Panc1 (cell line): ENCODE measurements around the gene GUCD1.

ENCODE experiments used
- CTCF ChIP-seq: fragments of 450-650 bp; IDR thresholded peaks from 2 replicates; pipeline ENCODE4 v1.5.1; 2017; ENCODE audit warnings: mild to moderate bottlenecking
- POLR2AphosphoS5 ChIP-seq: IDR thresholded peaks from 2 replicates; pipeline ENCODE4 v1.6.1; 2012; ENCODE audit warnings: mild to moderate bottlenecking, low read depth, low read length, moderate library complexity
- REST ChIP-seq, 2 experiments: IDR thresholded peaks; 2 replicates each; pipeline ENCODE4 v1.6.1; 2011 to 2012; ENCODE audit warnings: low read depth in 2 of 2, control low read depth in 1 of 2, low read length in 1 of 2, mild to moderate bottlenecking in 1 of 2, moderate library complexity in 1 of 2; ENCODE audit not compliant: insufficient read depth in 1 of 2
- SIN3A ChIP-seq: IDR thresholded peaks from 2 replicates; pipeline ENCODE4 v1.6.1; 2012; ENCODE audit warnings: low read depth, mild to moderate bottlenecking, low read length, moderate library complexity, borderline replicate concordance; ENCODE audit not compliant: insufficient read depth

GRCh38 chr22:24592058-24592850 is 37.3 kb upstream of the GUCD1 start:
- TF ChIP-seq POLR2AphosphoS5 (no peak), CTCF (no peak), REST (IDR thresholded peaks at IDR 0.05; ENCODE audit: insufficient read depth in 1 of 2, low read depth in 2 of 2, low read length in 1 of 2) (no peak), SIN3A (no peak)
